Effector CD8-positive, alpha-beta T cell (primary cell): ENCODE results near the gene TMX2.
"Not testable (repeated sequence)": the region's sequence is repeated elsewhere in the genome, so short reads cannot be mapped to it uniquely, and the experiment has no call there.

Experiments
- DNase-seq: peaks from one replicate; lab custom pipeline; 2025; lab: John Stamatoyannopoulos, UW

Gene TMX2

DNA sequence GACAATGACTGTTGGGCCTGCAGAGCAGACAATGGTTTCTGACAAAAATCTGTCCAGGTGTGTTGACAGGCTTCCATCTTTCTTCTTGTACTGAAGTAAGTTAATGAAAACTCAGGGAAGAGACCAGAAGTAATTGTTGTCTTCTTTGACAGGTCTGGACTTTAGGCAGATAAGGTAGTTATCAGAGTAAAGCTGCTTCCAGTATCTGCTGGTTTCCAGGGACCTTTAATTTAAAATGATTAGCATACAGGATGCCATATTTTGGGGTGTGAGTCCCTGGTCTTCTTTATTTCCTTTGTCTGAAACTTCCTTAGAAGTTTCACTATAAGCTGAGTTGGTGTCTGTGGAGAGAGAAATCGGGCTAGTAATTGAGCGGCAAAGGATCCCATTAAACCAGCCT is 1.4 kb downstream of the TMX2 start:
- DNase-seq = no peak

DNA sequence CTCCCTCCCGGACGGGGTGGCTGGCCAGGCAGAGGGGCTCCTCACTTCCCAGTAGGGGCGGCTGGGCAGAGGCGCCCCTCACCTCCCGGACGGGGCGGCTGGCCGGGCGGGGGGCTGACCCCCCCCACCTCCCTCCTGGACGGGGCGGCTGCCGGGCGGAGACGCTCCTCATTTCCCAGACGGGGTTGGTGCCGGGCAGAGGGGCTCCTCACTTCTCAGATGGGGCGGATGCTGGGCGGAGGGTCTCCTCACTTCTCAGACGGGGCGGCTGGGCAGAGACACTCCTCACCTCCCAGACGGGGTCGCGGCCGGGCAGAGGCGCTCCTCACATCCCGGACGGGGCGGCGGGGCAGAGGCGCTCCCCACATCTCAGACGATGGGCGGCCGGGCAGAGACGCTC is 4.3 kb downstream of the TMX2 start:
- DNase-seq = not testable (repeated sequence)

DNA sequence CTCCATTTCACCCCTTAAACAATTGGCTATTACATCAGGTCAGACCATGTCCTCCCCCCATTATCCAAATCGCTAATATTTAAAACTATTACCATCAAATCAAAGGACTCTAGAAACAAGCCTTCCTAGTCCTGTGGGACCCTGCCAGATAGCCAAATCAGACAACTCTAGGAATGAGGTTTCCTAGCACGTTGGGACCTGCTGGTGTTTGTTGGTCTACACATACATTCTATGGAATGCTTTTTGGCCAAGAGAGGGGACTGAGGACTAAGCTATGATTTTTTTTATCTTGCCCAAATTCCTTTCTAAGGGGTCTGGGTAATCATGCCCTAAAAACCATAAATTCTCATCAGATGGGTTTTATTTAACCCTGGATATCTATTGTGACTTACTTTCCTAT is 14.8 kb downstream of the TMX2 start:
- DNase-seq = no peak

DNA sequence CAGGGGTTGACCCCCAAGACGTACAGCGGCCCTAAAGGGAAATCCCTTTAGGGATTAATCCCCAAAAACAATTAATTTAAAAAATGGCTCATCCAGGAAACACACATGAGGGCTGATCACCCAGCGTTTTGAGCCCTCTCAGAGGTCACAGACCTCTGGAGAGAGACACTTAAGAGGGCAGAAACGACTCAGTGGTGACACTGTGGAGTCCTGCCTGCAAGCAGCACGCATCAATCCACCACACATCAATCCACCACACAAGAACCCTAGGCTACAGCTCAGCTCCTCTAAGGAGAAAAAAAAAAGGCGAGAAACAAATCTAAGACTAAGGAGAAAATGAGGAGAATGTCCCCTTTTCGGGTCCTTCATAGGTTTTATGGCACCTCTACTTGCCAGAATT is 16.4 kb downstream of the TMX2 start:
- no peak for DNase-seq

DNA sequence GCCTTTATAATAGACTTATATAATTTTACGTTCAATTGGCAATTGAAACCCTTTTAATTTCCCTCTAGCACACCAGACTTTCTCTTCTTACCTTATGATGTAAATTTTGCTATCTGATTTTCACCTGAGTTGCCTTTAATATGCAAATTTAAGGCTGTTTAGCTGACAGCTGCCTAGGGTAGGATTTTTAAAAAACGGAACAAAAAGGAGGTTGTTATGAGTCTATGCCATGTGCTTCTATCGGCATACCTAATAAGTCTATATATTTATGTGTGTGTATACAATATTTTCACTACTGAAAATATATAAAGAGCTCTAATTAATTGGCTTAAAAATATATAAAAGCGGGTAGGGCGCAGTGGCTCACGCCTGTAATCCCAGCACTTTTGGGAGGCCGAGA is 17.1 kb downstream of the TMX2 start:
- no peak for DNase-seq

DNA sequence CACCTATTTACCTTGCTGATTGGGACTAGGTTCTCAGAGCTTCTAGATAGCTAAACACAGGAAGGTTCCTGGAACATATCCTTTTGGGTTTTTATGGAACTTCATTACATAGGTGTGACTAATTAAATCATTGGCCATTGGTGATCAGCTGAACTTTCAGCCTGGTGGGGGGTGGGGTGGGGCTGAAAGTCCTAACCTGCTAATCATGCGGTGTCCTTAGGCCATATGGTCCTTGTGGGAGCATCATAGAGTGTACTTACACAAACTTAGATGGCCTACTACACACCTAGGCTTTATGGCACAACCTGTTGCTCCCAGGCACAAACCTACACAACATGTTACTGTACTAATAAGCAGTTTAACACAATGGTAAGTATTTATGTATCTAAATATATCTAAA is 20.3 kb downstream of the TMX2 start:
- no peak for DNase-seq

DNA sequence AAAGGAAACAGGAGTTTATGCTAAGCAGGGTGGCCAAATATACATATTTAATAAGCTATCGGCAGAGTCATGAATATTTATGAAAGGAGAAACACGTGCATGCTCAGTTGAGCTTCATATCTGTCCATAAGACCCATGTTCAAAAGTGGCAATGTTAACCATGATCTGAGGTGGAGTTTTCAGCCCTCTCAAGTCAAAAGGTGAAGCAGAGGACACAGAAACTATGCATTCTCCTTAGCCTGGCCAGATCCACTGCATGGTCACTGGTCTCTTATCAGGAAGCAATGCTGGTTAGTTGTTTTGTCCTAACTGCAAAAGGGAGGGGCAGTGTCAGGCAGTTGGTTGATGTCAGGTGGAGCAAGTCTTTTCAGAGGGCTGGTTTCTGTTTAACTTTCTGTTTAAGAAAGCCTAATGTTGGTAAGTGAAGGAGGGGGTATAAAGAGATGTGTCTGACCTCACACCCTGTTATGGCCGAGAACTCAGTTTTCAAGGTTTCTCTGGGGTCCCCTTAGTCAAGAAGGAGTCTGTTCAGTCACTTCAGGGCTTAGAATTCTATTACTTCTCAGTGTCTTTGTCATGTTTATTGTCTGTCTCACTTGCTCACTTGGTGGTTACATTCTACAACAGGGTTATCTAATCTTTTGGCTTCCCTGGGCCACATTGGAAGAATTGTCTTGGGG is 23.4 kb downstream of the TMX2 start:
- no peak for DNase-seq

DNA sequence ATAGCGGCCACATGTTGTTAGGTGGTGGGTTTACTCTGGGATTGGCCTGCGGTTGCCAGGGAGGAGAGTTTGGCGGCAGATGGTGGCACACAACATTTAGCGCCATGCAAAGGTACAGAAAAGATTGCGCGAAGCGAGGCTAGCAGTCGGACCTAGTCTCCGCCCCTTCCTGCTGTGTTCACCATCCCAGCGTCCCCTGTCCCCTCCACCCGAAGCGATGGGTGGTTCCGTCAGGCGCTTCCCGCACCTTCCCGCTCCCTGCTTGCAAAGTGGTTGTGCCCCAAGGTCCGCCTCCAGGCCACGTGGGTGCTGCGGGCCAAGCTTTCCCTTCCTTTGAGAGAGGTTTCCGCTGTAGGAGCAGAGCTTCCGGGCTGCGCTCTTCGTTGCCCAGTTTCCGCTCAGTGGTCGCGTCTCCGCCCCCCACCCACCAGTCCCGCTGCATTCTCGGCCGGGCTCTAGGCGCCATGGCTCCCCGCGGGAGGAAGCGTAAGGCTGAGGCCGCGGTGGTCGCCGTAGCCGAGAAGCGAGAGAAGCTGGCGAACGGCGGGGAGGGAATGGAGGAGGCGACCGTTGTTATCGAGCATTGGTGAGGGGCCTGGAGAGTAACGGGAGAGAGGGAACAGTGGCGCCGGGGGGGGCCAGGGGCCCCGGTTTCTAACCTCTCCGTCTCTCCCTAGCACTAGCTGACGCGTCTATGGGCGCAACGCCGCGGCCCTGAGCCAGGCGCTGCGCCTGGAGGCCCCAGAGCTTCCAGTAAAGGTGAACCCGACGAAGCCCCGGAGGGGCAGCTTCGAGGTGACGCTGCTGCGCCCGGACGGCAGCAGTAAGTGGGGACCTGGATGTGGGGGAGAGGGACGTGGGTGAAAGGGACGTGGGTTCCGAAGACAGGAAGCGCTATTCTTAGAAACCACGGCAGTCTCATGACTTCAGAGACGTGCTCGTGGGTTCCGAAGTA is 29.0 kb downstream of the TMX2 start, which contains the start of gene SELENOH:
Gene SELENOH (plus strand): TSS at position 360 of the 955 bp plus-strand sequence. CDS start 105 bp downstream, at position 465.
- peak; percentile 84 for DNase-seq

DNA sequence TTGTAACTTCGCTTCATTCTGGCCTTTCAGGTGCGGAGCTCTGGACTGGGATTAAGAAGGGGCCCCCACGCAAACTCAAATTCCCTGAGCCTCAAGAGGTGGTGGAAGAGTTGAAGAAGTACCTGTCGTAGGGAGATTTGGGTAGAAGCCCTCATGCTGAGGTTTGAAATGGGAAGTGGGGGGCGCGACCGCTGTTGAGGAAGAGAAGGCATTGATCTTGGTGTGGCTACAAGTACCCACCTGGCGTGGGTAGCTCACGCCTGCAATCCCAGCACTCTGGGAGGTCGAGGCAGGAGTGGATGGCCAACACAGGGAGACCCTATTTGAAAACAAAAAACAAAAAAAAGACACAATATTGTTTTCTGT is 29.7 kb downstream of the TMX2 start:
- DNase-seq = no peak

DNA sequence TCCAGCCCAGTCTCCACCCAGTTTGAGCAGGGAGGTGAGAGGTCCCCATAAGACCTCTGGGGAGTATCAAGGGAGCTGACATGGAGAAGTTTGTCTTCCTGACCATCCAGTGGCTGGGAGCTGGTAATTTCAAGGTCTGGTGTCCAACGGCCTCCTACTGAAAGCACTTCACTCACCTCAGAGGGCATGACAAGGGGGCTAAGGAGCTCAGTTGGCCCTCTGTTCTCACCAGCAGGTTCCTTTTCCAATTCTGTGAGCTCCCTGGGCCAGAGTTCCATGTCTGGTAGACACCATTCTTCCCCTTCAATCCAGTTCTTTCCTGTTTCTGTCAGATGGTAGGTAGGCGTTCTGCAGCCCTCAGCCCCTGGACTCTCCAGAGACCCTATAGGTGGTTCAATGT is 32.0 kb downstream of the TMX2 start:
- no peak for DNase-seq

DNA sequence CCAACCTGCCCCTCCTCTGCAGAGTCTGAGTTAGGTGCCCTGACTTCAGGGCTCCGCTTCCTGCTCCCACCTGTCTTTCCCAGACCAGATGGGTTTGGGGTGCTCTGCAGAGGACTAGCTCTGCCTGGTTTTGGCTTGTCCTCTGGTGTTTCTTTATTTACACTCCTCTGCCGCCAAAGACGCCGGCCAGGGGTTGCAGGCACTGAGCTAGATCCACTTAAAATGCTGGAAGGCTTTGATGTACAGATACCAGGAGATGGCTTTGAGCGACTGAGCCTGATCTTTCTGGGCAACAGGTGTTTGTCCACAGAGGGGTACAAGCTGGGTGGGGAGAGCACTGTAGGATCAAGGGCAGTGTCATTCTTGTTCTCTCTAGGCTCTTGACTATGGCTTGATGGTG is 32.8 kb downstream of the TMX2 start:
- no peak for DNase-seq

DNA sequence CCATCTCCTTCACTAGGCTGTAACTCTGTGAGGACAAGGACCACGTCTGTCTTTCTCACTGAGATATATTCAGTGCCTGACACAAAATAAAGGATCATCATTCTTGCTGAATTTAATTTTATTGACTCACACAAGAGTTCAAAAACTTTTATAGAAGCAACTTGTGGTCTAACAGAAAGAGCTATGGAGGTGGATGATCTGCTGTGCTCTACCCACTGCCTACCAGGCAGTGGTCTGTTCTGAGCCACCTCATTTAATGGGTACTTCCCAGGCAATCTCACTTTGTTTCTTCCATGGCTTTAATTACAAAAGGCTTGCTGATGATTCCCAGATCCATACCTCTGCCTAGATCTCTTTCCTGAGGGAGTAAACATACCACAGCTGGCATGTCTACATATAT is 34.5 kb downstream of the TMX2 start:
- DNase-seq = no peak

DNA sequence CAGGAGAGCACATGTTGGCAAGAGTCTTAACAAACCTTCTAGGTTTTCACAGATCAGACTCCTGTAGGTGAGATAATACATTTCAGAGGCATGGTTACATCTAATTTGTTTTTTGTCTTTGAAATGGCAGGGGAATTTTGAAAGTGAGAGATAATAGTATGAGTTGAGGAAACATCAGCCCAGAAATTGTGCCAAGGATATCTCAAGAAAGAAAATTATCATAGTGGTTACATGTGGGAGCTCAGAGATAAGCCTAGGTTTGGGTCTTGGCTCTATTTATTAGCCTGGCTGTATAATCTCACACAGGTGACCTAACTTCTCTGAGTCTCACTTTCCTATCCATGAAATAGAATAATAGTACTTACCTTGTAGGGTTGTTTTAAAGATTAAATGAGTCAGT is 38.8 kb downstream of the TMX2 start:
- DNase-seq = no peak

DNA sequence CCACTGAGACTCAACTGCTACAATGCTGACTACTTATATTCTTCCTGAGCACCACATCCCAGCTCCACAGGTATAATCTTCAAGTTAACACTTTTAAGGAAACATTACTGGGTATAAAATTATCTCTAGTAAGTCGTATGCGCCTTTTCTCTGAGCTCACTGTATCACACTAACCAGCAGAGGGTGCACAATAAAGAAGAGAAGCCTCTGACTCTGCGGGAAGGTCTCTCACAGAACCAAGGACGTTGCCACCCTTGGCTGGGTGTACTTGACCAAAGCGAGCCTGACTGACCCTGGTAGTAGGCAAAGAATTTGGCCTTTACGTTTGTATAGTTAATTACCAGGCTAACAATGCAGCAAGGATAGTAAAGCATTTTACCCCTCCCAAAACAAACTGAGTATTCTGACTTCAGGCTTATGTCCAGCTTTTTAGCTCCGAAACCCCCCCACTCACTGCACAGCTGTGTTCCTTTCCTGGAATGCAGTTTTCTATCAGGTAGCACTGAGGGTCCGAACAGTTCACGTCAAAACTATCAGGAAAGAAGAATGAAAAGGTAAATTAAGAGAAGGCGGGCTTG is 39.4 kb downstream of the TMX2 start, which contains the start of gene BTBD18:
Gene BTBD18 (minus strand): TSS at position 144 of the 578 bp plus-strand sequence. CDS start 631 bp downstream, outside the sequence.
- no peak for DNase-seq

DNA sequence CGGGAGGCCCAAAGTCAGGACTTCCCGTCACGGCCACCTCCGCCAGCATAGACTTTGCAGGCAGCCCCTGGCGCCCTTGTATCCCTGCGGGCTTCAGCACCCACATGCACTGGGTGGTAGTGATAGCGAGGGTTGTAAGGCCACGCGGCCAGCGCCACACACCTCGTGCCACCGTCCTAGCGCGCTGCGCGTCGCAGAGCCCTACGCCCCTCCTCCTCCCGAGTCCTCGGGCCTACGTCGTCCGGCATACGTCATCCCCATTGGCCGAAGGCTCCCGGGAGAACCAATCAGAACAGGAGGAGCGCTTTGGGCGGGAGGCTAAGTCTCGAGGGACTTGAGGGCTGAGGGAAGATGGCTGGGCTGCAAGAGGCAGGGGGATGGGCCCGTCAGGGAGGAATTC is 40.6 kb downstream of the TMX2 start:
- no peak for DNase-seq

DNA sequence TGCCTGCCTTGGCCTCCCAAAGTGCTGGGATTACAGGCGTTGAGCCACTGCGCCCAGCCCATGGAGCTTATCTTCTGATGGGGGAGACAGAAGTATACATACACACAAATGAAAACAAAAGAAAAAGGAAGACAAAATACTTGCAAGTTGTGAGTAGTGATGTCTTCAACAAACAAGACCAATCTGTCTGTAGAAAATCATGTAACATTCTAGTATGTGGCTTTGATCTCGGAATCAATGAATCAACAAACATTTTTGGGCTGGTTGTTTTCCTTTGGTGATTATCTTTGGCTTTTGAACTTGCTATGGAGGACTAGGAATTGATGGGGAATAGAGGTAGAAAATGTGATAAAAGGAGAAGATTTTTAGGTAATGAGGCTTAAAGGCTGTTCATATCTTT is 45.8 kb downstream of the TMX2 start:
- no peak for DNase-seq

DNA sequence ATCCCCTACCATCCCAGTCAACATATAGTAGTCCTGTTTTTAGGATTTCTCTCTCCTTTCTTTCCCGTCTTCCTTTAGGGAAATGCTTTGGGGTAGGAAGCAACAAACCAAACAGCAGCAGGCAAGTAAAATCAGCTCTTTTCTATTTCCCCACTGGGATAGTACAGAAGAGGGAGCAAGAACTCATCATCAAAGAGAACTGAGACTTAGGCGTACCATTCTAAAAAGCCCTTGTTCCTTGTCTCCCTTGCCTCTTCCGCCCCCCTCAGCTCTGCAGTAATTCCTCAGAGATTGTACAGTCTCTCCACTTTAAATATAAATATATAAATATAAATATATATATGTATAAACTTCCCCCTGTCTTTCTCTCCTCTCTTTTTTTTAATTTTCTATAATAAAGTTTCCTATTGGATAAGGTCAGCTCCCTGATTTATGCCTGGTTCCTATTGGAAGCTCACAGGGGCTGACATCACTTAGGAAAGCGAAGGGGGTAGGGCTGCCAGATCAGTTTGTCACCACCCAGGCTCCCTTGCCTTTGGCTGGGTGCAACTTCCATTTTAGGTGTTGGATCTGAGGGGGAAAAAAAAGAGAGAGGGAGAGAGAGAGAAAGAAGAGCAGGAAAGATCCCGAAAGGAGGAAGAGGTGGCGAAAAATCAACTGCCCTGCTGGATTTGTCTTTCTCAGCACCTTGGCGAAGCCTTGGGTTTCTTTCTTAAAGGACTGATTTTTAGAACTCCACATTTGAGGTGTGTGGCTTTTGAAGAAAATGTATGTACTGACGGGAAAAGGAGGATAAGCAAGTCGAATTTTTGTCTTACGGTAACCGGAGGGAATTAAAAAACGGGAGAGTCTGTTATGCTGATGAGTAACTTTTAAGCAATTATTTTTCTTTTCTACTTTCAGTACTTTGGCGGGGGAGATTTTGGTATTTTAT is 49.2 kb downstream of the TMX2 start, which contains the start of gene CTNND1:
Gene CTNND1 (plus strand): TSS at position 502 of the 934 bp plus-strand sequence. CDS start 29,677 bp downstream, outside the sequence.
- DNase-seq = no peak

DNA sequence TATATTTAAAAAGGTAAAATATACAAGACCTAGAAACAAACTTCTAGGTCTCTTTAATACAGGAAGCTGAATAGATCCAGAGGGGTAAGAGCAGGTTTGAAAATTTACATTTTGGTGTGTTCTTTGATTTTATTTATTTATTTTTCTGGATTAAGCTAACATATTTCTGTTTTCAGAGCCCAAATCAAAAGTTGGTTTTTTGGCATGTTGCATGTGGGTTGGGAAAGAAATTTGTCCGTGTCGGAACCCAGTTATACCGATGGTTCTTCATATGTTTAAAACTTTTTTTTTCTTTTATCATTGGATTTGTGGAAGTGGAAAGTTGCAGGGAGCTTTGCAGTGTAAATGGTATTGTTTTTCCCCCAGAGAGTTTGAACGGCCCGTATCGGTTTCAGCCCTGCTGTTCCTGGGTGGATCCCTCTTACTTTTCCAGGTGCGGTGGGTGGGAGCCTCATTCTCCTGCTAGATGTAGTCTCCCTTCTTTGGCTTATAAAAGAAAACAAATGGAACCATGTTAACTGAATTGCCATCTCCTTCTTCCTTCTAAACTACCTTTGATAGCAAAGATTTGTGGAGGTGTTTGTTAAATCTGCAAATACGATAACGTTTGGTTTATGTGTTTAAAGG is 50.0 kb downstream of the TMX2 start:
- DNase-seq = no peak

DNA sequence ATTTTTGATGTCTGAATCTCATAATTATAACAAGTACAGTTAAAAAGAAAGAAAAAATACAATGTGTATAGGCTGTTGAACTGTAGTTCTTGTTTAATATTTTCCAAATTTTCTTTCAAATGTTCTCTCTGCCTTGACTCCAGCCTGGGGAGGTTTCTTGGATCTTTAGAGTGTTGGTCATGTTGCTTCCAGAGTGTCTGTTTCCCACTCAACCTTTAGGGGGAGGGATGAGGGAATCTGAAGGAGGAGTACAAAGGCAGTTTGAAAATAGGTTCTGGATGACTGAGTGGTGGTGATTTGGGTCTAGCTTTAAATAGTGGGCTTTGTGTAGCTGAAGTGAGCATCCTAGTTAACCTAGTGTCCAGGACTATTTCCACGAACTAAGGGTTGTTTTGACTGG is 51.2 kb downstream of the TMX2 start:
- no peak for DNase-seq

DNA sequence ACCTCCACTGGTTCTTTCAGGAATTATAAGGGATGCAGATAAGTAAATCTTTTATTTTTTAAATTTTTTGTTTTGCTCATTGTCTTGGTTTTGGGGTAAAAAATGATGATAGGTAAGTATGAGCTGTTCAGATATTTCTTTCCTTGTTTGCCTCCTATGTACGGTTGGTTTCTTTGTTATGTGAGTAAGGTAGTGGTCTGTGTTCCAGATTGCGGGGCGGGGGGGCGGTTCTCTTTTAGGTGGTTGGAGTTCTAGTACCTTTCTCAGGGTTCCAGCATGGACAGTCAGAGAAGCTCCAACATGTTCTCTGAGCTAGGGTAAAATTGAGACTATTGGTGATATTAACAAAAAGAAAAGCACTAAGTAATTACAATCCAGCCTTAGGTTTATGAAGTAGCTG is 51.6 kb downstream of the TMX2 start:
- no peak for DNase-seq

DNA sequence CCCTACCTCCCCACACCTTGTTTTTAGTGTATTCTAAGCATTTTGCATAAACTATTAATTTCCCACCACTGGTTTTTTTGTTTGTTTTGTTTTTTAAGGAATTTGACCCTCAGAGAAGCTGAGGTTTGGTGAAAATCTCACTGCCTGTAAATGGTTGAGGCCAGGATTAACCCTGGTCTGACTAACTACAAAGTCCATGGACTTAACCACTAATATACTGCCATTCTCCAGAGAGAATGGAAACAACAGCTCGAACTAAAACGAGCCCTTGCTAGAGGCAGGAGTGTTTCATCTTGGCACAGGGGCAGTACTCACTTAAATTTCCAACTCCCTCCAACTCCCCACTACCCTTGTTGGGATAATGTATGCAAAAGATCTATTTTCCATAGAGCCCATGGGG is 52.2 kb downstream of the TMX2 start:
- DNase-seq = no peak
